Loucy (cell line): ENCODE measurements around the gene TMEM108.

Experiments used
- EZH2phosphoT487 ChIP-seq: fragments of 200-600 bp; IDR thresholded peaks from 2 replicates; pipeline ENCODE4 v1.6.1; 2018; ENCODE audit warnings: antibody characterized with exemption, mild to moderate bottlenecking, moderate library complexity, borderline replicate concordance
- TF ChIP-seq, protein P1 (sequence below): fragments of 200-600 bp; sonication (generic); conservative IDR thresholded peaks from 2 replicates; pipeline ENCODE4 v1.5.1; 2014; ENCODE audit warnings: mild to moderate bottlenecking, antibody characterized with exemption, low read length

DNA sequence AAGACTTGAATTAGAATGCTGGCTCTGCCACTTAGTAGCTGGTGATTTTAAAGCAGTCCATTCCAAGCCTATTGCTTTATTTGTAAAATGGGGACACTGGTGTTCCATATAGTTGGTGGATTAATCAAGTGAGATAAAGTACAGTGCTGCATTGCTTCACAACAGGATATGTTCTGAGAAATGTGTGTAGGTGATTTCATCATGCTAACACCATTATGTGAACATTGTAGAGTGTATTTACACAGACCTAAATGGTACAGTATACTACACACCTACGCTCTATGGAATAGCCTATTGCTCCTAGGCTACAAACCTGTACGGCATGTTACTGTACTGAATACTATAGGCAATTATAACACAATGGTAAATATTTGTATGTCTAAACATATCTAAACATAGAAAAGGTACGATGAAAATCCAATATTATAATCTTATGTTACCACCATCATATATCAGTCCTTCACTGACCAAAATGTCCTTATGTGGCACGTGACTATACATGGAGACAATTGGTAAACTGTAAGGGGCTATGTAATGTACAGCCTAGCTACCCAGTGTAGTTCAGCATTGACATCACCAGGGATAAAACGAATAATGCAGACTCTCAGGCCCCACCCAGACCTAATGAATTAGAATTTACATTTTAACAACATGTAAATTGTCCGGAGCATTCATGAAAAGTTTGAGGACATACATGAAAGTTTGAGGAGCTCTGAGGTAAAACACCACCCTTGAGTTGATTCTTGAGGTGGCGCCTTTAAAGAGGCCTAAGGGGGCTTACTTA is 240.3 kb downstream of the TMEM108 start:
- TF ChIP-seq, protein P1, sequence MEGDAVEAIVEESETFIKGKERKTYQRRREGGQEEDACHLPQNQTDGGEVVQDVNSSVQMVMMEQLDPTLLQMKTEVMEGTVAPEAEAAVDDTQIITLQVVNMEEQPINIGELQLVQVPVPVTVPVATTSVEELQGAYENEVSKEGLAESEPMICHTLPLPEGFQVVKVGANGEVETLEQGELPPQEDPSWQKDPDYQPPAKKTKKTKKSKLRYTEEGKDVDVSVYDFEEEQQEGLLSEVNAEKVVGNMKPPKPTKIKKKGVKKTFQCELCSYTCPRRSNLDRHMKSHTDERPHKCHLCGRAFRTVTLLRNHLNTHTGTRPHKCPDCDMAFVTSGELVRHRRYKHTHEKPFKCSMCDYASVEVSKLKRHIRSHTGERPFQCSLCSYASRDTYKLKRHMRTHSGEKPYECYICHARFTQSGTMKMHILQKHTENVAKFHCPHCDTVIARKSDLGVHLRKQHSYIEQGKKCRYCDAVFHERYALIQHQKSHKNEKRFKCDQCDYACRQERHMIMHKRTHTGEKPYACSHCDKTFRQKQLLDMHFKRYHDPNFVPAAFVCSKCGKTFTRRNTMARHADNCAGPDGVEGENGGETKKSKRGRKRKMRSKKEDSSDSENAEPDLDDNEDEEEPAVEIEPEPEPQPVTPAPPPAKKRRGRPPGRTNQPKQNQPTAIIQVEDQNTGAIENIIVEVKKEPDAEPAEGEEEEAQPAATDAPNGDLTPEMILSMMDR = no peak
- no peak for TF ChIP-seq EZH2phosphoT487
